Measurements from ENCODE around the gene ATP6AP2.
A peak's percentile ranks its signal among the peaks of the same experiment; 100 is the strongest.
"Not testable (repeated sequence)": the region's sequence is repeated elsewhere in the genome, so short reads cannot be mapped to it uniquely, and the experiment has no call there.

ATP6AP2 gene

GRCh38 chrX:40576291-40576690 lies 4.5 kb upstream of the ATP6AP2 start:
- DNase-seq: no peak

DNA sequence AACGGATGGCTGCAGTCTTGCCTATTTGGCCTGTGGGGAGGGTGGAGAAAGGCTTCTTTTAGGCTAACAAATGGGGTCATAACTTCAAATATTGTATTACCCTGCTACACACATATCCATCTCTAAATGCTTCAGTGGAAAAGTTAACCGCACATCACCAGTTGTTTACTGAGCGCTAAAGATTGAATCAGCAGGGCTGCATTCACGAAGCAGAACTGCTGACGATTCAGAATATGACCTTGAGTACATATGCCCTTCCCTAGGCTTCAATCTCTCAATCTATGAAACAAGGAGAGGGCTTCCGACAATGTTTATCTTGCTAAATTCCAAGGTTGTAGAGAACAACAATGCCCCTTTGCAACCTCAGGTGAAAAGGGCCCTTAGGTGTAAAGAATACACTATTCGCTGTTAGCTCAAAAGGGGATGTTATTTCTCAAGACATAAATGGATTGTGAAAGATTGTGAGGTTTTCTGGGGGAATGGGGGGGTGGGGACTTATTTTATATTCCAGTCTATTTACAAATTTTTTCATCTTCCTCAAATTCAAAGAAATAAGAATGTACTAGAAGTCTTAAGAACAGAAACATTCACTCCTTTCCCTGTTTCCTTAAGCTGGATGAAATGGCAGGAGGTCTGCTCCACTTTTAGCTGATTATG lies 2.6 kb upstream of the ATP6AP2 start:
- no peak for DNase-seq

- DNase-seq: no peak
Observed at GRCh38 chrX:40579141-40579540, 1.6 kb upstream of the ATP6AP2 start.

GRCh38 chrX:40579900-40580536 lies 752 bp upstream of the ATP6AP2 start:
- no peak for DNase-seq

GRCh38 chrX:40581336-40581920 lies 658 bp downstream of the ATP6AP2 start:
- DNase-seq: peak; percentile 20

DNA sequence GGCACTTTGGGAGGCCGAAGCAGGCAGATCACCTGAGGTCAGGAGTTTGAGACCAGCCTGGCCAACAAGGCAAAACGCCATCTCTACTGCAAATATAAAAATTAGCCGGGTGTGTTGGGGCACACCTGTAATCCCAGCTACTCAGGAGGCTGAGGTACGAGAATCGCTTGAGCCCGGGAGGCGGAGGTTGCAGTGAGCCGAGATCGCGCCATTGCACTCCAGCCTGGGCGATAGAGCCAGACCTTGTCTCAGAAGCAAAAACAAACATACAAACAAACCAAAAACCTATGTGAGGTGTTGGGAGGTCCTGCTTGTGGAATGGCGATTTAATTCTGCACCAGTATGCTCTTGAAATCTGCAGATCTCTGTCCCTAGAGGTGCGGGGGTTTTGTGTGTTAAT lies 1.4 kb downstream of the ATP6AP2 start:
- not testable (repeated sequence) for DNase-seq

- no peak for DNase-seq
Observed at GRCh38 chrX:40582811-40583210, 2.0 kb downstream of the ATP6AP2 start.

DNA sequence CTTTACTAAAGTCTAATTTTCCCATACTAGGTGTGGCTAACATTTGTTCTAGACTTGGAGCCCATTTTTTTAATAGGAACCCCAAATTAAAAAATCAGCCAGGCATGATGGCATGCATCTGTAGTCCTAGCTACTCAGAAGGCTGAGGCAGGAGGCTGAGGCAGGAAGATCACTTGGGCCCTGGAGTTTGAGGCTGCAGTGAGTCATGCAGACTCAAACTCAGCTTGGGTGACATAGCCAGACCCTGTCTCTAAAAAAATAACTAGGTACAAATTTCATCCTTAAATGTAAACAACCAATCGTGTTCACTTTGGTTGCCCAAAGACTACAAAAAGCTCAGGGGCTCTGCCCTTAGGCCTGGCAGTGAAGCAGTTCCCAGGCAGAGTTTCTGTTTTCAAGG lies 6.9 kb downstream of the ATP6AP2 start:
- DNase-seq: not testable (repeated sequence)

GRCh38 chrX:40589616-40590321 lies 9.0 kb downstream of the ATP6AP2 start:
- DNase-seq: not testable (repeated sequence)

GRCh38 chrX:40603446-40603845 lies 22.7 kb downstream of the ATP6AP2 start:
- no peak for DNase-seq

DNA sequence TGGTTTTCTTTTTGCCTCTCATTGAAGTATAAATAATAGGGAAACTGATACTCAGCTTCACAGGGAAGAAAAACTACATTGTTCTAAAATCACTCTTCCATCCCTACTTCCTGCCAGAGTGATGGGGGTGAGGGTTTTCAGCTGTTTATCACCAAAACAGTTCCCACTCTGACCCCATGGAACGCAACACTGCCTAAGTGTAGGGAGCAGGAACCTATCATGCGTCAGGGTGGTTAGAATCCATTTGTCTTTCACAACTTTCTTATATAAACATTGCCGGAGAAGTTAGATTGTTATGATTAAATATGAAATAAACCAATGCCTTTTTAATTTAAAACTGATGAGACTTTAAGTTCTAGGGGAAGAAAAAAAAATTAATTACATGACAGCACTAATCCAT lies 26.6 kb downstream of the ATP6AP2 start:
- no peak for DNase-seq

- DNase-seq: no peak
Observed at GRCh38 chrX:40612511-40612910, 31.7 kb downstream of the ATP6AP2 start.

GRCh38 chrX:40615976-40616375 lies 35.2 kb downstream of the ATP6AP2 start:
- no peak for DNase-seq

DNA sequence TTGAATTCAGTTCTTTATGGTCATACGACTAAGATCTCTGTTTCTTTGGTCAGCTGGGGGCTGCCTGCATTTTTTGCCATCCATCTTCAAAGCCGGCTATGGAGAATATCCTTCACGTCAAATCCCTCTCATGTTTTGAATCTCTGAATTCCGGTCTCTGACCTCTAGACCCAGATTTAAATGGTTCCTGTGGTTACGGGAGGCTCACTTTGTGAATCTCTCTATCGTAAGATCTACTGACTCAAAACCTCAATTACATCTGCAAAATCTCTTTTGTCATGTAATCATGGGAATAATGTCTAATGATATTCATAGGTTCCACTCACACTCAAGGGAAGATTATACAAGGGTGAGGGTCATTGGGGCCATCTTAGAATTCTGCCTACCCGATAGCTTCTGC lies 36.8 kb downstream of the ATP6AP2 start:
- DNase-seq: no peak

GRCh38 chrX:40622479-40623138 lies 41.8 kb downstream of the ATP6AP2 start:
- DNase-seq: no peak

DNA sequence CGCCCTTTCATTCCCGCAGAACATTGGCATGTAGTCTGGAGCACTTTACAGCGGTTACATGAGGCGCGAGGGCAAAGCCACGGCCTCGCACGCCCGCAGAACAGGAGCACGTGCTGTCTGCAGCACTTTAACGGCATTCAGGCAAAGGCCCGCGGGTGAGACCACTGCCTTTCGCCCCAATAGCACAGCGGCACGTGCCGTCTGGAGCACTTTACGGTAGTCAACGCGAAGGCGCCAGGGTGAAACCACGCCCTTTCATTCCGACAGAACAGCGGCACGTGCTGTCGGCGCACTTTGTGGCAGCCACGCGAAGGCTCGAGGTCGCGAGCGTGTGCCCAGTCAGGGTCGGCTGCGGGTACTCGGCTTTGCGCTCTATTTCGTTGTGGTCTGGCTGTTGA lies 42.4 kb downstream of the ATP6AP2 start, which contains the start of gene MPC1L:
TSS of gene MPC1L (plus strand) at position 290 of the 398 bp plus-strand sequence. CDS start 138 bp downstream, outside the sequence.
- DNase-seq: no peak

GRCh38 chrX:40623665-40624064 lies 42.9 kb downstream of the ATP6AP2 start:
- no peak for DNase-seq

DNA sequence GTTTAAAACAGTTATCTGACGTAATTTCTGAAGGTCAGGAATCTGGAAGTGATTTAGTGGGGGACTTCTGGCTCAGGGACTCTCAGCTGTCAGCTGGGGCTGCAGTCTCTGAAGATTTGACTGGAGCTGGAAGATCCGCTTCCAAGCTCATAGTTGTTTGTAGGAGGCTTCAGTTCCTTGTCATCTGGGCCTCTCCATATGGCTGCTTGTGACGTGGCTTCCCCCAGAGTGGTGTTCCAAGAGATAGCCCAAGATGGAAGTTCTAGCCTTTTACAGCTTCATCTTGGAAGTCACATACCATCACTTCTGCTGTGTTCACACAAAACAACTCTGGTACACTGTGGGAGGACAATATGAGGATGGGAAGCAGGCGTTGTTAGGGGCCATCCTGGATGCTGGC lies 44.5 kb downstream of the ATP6AP2 start:
- DNase-seq: no peak

GRCh38 chrX:40628506-40628905 lies 47.7 kb downstream of the ATP6AP2 start:
- DNase-seq: peak; percentile 5

DNA sequence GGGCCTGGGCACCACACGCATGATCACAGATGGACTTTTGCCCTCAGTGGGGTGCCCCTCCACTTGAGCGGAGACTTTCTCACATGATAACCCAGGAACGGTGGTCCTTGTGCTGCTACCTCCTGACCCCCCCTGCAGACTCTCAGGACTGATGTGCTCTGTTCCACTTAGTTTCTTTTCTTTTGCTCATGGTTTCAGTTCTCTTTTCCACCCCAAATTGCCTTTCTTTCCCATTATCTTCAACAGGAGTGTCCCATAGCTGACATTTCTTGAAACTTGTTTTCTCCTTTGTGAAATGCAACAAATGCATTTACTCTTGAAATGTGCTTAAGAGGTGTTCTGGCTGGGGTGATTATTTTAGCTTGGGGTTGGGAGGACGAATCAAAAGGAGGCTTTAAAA lies 51.4 kb downstream of the ATP6AP2 start:
- no peak for DNase-seq

- DNase-seq: no peak
Observed at GRCh38 chrX:40637687-40638086, 56.9 kb downstream of the ATP6AP2 start.

GRCh38 chrX:40644176-40644575 lies 63.4 kb downstream of the ATP6AP2 start:
- DNase-seq: peak; percentile 63

- peak; percentile 77 for DNase-seq
Observed at GRCh38 chrX:40644821-40645358, 64.1 kb downstream of the ATP6AP2 start.
